Dermis lymphatic vessel endothelial cell (primary cell): ENCODE data around the gene ZNF385B. TPM values are rescaled to one million over a fixed set of nuclear protein-coding genes. Genes with fewer than 3 reads are reported as not detected.

Source experiments
- total RNA-seq: library from RNA; depleted of rRNA; stranded (reverse); fragments of >200 nt; gene quantifications from 2 replicates; pipeline ENCODE4 v1.2.1, GENCODE V29; 2014

Gene ZNF385B
- total RNA-seq: not detected in 2 replicates

DNA sequence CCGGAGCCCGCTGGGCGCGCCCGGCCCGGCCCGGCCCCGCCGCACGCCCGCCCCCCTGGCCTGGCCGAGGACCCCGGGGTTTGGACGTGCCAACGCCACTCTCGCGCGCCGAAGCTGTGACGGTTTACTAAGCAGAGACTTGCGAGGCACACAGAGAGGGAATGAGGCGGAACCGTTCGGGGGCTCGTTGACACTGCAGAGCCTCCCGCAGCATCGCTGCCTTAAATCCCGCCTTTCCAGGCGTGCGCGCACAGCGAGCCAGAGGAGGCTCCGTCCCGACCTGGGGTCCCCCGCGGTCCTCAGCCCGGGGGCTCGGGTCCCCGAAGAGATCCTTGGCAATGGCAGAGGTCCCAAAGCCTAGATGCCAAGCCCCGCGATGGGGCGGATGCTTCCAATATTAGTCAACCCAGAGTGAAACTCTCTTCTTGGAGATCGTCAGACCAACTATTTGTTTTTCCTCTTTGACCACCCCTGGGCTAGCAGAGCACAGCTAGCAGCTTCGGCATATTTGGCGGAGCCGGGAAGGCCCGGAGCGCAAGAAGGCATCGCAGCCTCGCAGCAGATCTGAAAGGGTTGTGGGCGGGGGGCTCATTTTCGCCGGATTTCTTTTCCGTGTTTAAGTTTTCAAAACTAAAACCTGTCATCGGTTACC lies at the start of gene ZNF385B:
Gene ZNF385B (minus strand): TSS at position 197 of the 652 bp plus-strand sequence.

Other genes with a start within 250 kb of the ZNF385B start
- gene CWC22, start 145.7 kb upstream of the ZNF385B start, total RNA-seq: 11.8 and 16.5 TPM in 2 replicates